OCI-LY3 (cell line): ENCODE measurements around the gene C12orf75.

Experiments used
- H2AFZ ChIP-seq: fragments of 200-600, 300-600 bp; shearing (Covaris generic); 2 replicates; pipeline ENCODE4 v1.6.0; 2014; ENCODE audit warnings: antibody characterized with exemption, low read depth, low read length
- H3K27ac ChIP-seq: fragments of 200-600, 300-600 bp; sonication (generic); 2 replicates; pipeline ENCODE4 v1.5.1; 2014; ENCODE audit warnings: mild to moderate bottlenecking, low read length, moderate library complexity, mixed read lengths
- H3K27me3 ChIP-seq: fragments of 200-600, 300-600 bp; sonication (generic); 2 replicates; pipeline ENCODE4 v1.6.1; 2014; ENCODE audit warnings: low read depth, low read length, mixed read lengths
- H3K36me3 ChIP-seq: fragments of 200-600, 300-600 bp; sonication (generic); replicated peaks from 2 replicates; pipeline ENCODE3; 2014; ENCODE audit warnings: low read depth, low read length, mixed read lengths
- H3K4me1 ChIP-seq: fragments of 300-600, 200-600 bp; sonication (generic); 2 replicates; pipeline ENCODE4 v1.6.1; 2014; ENCODE audit warnings: low read length, mixed read lengths
- H3K4me2 ChIP-seq: fragments of 200-600, 300-600 bp; sonication (generic); 2 replicates; pipeline ENCODE4 v1.6.1; 2014; ENCODE audit warnings: low read length, mixed read lengths
- H3K4me3 ChIP-seq: fragments of 300-600, 200-600 bp; sonication (generic); 2 replicates; pipeline ENCODE4 v1.5.1; 2014; ENCODE audit warnings: antibody characterized with exemption, mild to moderate bottlenecking, low read length, moderate library complexity
- H3K79me2 ChIP-seq: fragments of 300-600, 200-600 bp; shearing (Covaris generic); 2 replicates; pipeline ENCODE4 v1.6.1; 2014; ENCODE audit warnings: mild to moderate bottlenecking, low read length, mixed read lengths
- H3K9ac ChIP-seq: fragments of 300-600, 200-600 bp; shearing (Covaris generic); 2 replicates; pipeline ENCODE4 v1.6.0; 2014; ENCODE audit warnings: mild to moderate bottlenecking, low read length, moderate library complexity
- H3K9me3 ChIP-seq: fragments of 200-600, 300-600 bp; shearing (Covaris generic); 2 replicates; pipeline ENCODE4 v1.6.1; 2014; ENCODE audit warnings: low read length, mixed read lengths; ENCODE audit not compliant: insufficient read depth
- H4K20me1 ChIP-seq: fragments of 200-600, 300-600 bp; sonication (generic); 2 replicates; pipeline ENCODE4 v1.6.1; 2016; ENCODE audit warnings: low read length, mixed read lengths; ENCODE audit not compliant: insufficient read depth
- EZH2phosphoT487 ChIP-seq: fragments of 200-600 bp; shearing (Covaris generic); IDR thresholded peaks from 2 replicates; pipeline ENCODE4 v1.6.1; 2018; ENCODE audit warnings: antibody characterized with exemption, mixed run types, low read depth
- TF ChIP-seq, protein P1 (sequence below): fragments of 200-600, 300-600 bp; sonication (generic); IDR thresholded peaks from 2 replicates; pipeline ENCODE4 v1.5.1; 2014; ENCODE audit warnings: antibody characterized with exemption, low read length, low read depth

Gene C12orf75

DNA sequence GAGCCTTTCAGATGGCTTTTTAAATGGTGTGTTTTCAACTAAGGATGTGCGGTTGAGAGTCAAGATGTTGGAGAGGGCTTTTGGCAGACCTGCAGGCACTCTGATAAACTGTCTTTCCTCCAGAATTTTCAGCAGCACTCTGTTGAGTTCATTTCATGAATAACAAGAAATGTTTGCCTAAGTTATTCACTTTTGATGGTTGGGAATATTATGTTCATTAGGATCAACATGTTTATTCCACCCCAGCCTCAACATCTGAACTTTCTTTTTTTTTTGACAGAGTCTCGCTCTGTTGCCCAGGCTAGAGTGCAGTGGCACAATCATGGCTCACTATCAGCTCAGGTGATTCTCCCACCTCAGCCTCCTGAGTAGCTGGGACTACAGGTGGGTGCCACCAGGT lies 68.4 kb downstream of the C12orf75 start:
- Histone ChIP-seq H2AFZ (no peak overlapping the region), H3K9ac (no peak overlapping the region), H3K79me2 (no peaks in the 10 kb centered on the region), H3K27me3 (no peaks in the 10 kb centered on the region), H3K4me2 (no peak overlapping the region), H4K20me1 (no peaks in the 10 kb centered on the region), H3K4me3 (no peak overlapping the region), H3K4me1 (no peaks in the 10 kb centered on the region), H3K9me3 (no peaks in the 10 kb centered on the region), H3K36me3 (no peaks in the 10 kb centered on the region), H3K27ac (no peak overlapping the region)
- TF ChIP-seq, protein P1, sequence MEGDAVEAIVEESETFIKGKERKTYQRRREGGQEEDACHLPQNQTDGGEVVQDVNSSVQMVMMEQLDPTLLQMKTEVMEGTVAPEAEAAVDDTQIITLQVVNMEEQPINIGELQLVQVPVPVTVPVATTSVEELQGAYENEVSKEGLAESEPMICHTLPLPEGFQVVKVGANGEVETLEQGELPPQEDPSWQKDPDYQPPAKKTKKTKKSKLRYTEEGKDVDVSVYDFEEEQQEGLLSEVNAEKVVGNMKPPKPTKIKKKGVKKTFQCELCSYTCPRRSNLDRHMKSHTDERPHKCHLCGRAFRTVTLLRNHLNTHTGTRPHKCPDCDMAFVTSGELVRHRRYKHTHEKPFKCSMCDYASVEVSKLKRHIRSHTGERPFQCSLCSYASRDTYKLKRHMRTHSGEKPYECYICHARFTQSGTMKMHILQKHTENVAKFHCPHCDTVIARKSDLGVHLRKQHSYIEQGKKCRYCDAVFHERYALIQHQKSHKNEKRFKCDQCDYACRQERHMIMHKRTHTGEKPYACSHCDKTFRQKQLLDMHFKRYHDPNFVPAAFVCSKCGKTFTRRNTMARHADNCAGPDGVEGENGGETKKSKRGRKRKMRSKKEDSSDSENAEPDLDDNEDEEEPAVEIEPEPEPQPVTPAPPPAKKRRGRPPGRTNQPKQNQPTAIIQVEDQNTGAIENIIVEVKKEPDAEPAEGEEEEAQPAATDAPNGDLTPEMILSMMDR = no peak
- no peak for TF ChIP-seq EZH2phosphoT487

DNA sequence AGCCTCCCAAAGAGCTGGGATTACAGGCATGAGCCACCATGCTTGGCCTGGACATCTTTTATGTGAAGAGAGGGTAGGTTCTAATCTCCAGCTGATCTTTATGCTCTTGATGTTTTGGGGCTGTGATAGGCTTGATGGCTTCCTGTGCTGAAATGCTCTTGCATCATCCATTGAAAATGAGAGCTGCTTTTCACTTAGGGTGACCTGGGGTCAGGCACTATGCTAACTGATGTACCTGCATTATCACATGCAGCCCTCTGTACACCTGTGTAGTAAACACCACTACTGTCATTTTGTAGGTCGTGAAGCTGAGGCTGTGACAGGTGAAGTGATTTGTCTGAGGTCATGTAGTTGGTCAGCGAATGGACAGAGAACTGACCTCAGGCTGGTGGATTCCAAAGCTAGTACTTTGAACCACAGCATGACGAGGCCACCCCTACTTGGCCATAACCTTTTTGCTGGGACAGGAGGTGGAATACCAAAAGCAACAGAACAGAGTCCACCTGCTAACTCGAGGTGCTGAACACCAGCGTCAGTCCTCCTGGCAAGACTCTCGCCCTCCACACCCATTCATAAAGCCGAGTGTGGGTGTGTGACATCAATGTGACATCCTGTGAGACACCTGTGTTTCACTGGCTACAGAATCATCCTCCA lies 69.1 kb downstream of the C12orf75 start:
- TF ChIP-seq EZH2phosphoT487 = no peak
- TF ChIP-seq, protein P1 = no peak
- H3K36me3 ChIP-seq = no peaks in the 10 kb centered on the region
- H3K4me1 ChIP-seq = no peaks in the 10 kb centered on the region
- H3K27ac ChIP-seq = no peak overlapping the region
- H4K20me1 ChIP-seq = no peaks in the 10 kb centered on the region
- no peak overlapping the region for H2AFZ ChIP-seq
- no peaks in the 10 kb centered on the region for H3K79me2 ChIP-seq
- H3K9ac ChIP-seq = no peak overlapping the region
- no peak overlapping the region for H3K4me3 ChIP-seq
- no peaks in the 10 kb centered on the region for H3K9me3 ChIP-seq
- H3K4me2 ChIP-seq = no peak overlapping the region
- H3K27me3 ChIP-seq = no peaks in the 10 kb centered on the region

DNA sequence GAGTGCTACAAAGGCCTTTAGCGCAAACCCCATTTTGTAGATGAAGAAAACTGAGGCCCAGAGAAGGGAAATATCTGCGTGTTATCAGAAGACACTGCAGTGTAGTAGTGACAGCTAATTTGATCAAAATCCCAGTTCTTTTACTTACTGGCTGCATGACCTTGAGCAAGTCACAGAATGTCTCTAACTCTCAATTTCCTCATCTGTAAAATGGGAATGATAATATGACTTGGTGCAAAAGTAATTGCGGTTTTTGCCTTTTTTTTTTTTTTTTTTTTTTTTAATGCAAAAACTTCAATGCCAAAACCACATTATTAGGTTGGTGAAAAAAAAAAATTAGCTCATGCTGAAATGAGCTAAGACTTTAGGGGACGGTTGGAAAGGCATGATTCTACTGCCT lies 69.7 kb downstream of the C12orf75 start:
- no peaks in the 10 kb centered on the region for H3K79me2 ChIP-seq
- no peak for TF ChIP-seq EZH2phosphoT487
- TF ChIP-seq, protein P1 = no peak
- H3K36me3 ChIP-seq = no peaks in the 10 kb centered on the region
- H3K4me3 ChIP-seq = no peak overlapping the region
- no peaks in the 10 kb centered on the region for H3K4me1 ChIP-seq
- no peak overlapping the region for H3K27ac ChIP-seq
- no peaks in the 10 kb centered on the region for H4K20me1 ChIP-seq
- H3K27me3 ChIP-seq = no peaks in the 10 kb centered on the region
- H3K9ac ChIP-seq = no peak overlapping the region
- no peak overlapping the region for H2AFZ ChIP-seq
- H3K4me2 ChIP-seq = no peak overlapping the region
- no peaks in the 10 kb centered on the region for H3K9me3 ChIP-seq

DNA sequence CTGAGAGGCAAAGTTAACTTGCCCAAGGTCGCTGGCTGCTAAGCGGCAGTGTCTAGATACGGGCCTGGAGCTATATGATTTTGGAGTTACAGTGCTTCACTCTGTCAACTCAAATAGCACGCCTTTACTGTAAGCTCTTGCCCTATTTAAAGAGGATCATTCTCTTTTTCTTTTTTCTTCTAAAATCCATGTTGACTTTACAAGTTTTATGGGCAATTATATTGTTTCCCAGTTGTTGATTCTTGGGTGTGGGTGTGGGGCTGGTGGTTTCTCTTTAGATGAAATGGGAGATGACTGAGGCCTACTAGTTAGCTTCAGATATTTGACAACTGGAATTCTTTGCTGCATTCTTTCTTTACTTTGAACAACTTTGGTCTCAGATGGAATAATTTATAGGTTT lies 70.7 kb downstream of the C12orf75 start:
- Histone ChIP-seq H3K4me2 (no peak overlapping the region), H4K20me1 (no peaks in the 10 kb centered on the region), H3K9ac (no peak overlapping the region), H3K79me2 (no peaks in the 10 kb centered on the region), H2AFZ (no peak overlapping the region), H3K9me3 (no peaks in the 10 kb centered on the region), H3K4me3 (no peak overlapping the region), H3K27ac (no peak overlapping the region), H3K4me1 (no peaks in the 10 kb centered on the region), H3K36me3 (no peaks in the 10 kb centered on the region), H3K27me3 (no peaks in the 10 kb centered on the region)
- TF ChIP-seq, protein P1 = no peak
- no peak for TF ChIP-seq EZH2phosphoT487
